Thoracic aorta (tissue), 2 donors: Measurements from ENCODE around the gene SPOP. TPM values are rescaled to one million over a fixed set of nuclear protein-coding genes. Genes with fewer than 3 reads are reported as not detected.

Experiments used
- ATAC-seq: fragments of 150-250 bp; one replicate; pipeline ENCODE4 v1.8.0; 2017; ENCODE audit warnings: low read depth; ENCODE audit not compliant: insufficient number of reproducible peaks, low FRiP score
- DNase-seq: peaks from one replicate; pipeline ENCODE4 v3.0.0-alpha.2; 2020; ENCODE audit warnings: low spot score
- H3K27ac ChIP-seq, 2 donors: fragments of 200-600 bp; sonication (generic); 1 replicate in 1 of 2; 2 replicates in 1 of 2; pipeline ENCODE4 v1.5.1; 2016; ENCODE audit warnings: mild to moderate bottlenecking in 2 of 2, moderate library complexity in 2 of 2
- H3K27me3 ChIP-seq: fragments of 200-600 bp; sonication (generic); replicated peaks from 2 replicates; pipeline ENCODE4 v1.6.0; 2016; ENCODE audit warnings: mild to moderate bottlenecking; ENCODE audit not compliant: insufficient read depth
- H3K36me3 ChIP-seq: fragments of 200-600 bp; sonication (generic); one replicate; pipeline ENCODE4 v1.5.1; 2016
- H3K4me1 ChIP-seq, 2 donors: fragments of 200-600 bp; sonication (generic); 1 replicate in 1 of 2; 2 replicates in 1 of 2; pipeline versions ENCODE4 v1.5.1 to v1.6.0; 2016; ENCODE audit warnings: low read depth in 2 of 2, mild to moderate bottlenecking in 1 of 2; ENCODE audit not compliant: control insufficient read depth in 1 of 2
- H3K4me3 ChIP-seq: fragments of 200-600 bp; sonication (generic); 2 replicates; pipeline ENCODE4 v1.5.1; 2016; ENCODE audit warnings: mild to moderate bottlenecking
- H3K9me3 ChIP-seq: fragments of 200-600 bp; sonication (generic); 2 replicates; pipeline ENCODE4 v1.5.1; 2016
- CTCF ChIP-seq: fragments of 200-600 bp; sonication (generic); IDR thresholded peaks from one replicate; pipeline ENCODE4 v1.5.1; 2019; ENCODE audit warnings: antibody characterized with exemption
- total RNA-seq, 2 donors: library from RNA; depleted of rRNA; stranded (reverse); fragments of >200 nt; gene quantifications; one replicate each; pipeline versions ENCODE4 v1.1.0 to v1.2.3, GENCODE V29; 2016

SPOP gene
- total RNA-seq, 2 donors from 2014 or later: 97.7 to 123 TPM

GRCh38 chr17:49670002-49670401, 7.9 kb downstream of the SPOP start:
- Histone ChIP-seq H3K4me1 (peaks cover 38 to 51% of the 10 kb centered on the region in 2 donors), H3K27me3 (no peaks in the 10 kb centered on the region), H3K4me3 (peak overlapping the region; percentile 41), H3K27ac (peak overlapping the region in 1 of 2 donors; percentile 59), H3K36me3 (no peaks in the 10 kb centered on the region), H3K9me3 (no peaks in the 10 kb centered on the region)
- TF ChIP-seq CTCF: no peak
- no peak for ATAC-seq
- DNase-seq: no peak

GRCh38 chr17:49667854-49668253, 10.0 kb downstream of the SPOP start:
- no peaks in the 10 kb centered on the region for H3K36me3 ChIP-seq
- H3K9me3 ChIP-seq: no peaks in the 10 kb centered on the region
- no peak for ATAC-seq
- no peak for DNase-seq
- TF ChIP-seq CTCF: no peak
- no peak overlapping the region for H3K27ac ChIP-seq
- H3K27me3 ChIP-seq: no peaks in the 10 kb centered on the region
- H3K4me3 ChIP-seq: no peak overlapping the region
- H3K4me1 ChIP-seq: peaks cover 22 to 34% of the 10 kb centered on the region in 2 donors

GRCh38 chr17:49664706-49665211, 13.1 kb downstream of the SPOP start:
- Histone ChIP-seq H3K9me3 (no peaks in the 10 kb centered on the region), H3K36me3 (no peaks in the 10 kb centered on the region), H3K4me3 (no peak overlapping the region), H3K27me3 (no peaks in the 10 kb centered on the region), H3K27ac (no peak overlapping the region), H3K4me1 (peaks cover 4 to 7% of the 10 kb centered on the region in 2 donors)
- no peak for DNase-seq
- no peak for ATAC-seq
- TF ChIP-seq CTCF: no peak

GRCh38 chr17:49659661-49660382, 18.1 kb downstream of the SPOP start:
- no peak for DNase-seq
- Histone ChIP-seq H3K4me3 (no peak overlapping the region), H3K27ac (no peak overlapping the region), H3K27me3 (no peaks in the 10 kb centered on the region), H3K4me1 (peaks cover 17 to 46% of the 10 kb centered on the region in 2 donors), H3K9me3 (no peaks in the 10 kb centered on the region), H3K36me3 (no peaks in the 10 kb centered on the region)
- ATAC-seq: no peak
- no peak for TF ChIP-seq CTCF

GRCh38 chr17:49656247-49656646, 21.6 kb downstream of the SPOP start:
- Histone ChIP-seq H3K4me3 (no peak overlapping the region), H3K27me3 (no peaks in the 10 kb centered on the region), H3K36me3 (no peaks in the 10 kb centered on the region), H3K9me3 (no peaks in the 10 kb centered on the region), H3K4me1 (peaks cover 26 to 79% of the 10 kb centered on the region in 2 donors), H3K27ac (peak overlapping the region in 1 of 2 donors; percentile 14)
- no peak for DNase-seq
- no peak for TF ChIP-seq CTCF
- ATAC-seq: no peak
